Stimulated activated CD4-positive, alpha-beta T cell treated with anti-CD3 and anti-CD28 coated beads, Interleukin-15, amount 100 ng/mL, for 48 hours (primary cell): Measurements from ENCODE around the gene FAM234B.

Experiments
- DNase-seq, 2 donors: peaks; one replicate each; pipeline ENCODE4 v3.0.0-alpha.2; 2020; ENCODE audit warnings: low read depth in 2 of 2

Gene FAM234B

GRCh38 chr12:13093191-13093847 lies 49.1 kb downstream of the FAM234B start:
- no peak for DNase-seq

DNA sequence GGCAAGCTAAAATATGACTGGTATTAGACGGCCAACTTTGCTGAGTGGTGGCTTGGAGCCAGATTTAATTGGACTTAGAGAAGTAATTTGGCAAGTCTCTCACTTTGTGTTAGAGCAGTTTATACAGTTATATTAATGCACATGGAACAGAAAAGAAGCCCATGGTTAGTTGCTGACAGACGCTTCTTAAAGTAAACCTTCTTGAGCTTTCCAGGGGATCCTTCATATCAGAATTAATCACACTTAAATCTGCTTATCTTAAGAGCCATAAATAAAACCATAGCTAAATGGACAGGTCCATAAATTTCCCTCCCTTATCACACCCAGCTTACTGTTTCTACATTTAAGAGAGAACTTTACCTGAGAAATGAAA lies 49.7 kb downstream of the FAM234B start:
- no peak for DNase-seq

DNA sequence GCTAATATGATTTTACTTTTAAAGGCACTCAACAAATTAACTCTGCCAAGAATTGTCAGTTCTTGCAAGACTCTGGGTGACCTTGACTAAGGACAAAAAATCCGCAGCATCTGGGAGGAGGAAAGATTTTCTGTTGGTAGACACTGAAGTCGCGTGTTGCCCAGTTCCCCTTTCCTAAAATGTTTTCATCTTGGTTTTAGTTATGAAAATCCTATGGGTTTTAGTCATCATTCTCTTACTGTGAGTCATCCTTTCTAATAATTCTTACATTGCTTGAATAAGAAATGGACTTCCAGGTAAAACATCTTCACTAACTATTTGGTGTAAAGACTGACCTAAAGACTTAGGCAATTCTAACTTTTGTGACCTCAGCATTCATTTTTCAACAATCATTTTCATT lies 50.2 kb downstream of the FAM234B start:
- DNase-seq = no peak

DNA sequence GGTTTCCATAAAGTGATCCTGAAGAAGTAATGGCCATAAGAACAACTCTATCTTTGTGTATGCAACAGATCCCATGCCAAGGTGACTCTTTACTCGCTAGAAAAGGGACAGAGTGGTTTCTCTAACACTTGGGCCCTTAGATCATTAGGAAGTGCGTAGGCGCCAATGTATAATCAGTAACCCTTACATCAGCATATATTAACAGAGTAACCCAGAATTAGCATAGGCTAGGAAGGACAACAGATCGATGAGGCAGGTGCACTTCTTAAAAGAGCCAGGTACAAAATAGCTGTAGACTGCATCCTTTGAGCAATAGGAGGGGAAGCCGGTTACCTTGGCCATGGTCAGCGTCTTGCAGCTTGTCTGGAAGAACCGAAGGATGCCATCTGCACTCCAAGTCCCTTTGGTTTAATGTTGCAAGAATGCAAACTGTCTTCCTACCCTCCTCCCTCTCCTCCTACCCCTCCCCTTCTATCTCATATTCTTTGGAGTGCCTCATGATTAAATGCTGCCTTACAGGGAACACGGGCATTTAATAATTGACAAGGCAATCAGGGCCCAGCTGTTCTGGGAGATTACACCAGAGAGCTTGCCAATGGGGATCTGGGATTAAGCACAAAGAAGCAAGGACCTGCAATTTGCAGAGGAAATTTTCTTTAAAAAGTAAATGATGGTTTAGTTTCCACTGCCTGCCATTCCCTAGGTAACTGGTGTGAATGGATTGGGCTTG lies 51.2 kb downstream of the FAM234B start:
- no peak for DNase-seq

DNA sequence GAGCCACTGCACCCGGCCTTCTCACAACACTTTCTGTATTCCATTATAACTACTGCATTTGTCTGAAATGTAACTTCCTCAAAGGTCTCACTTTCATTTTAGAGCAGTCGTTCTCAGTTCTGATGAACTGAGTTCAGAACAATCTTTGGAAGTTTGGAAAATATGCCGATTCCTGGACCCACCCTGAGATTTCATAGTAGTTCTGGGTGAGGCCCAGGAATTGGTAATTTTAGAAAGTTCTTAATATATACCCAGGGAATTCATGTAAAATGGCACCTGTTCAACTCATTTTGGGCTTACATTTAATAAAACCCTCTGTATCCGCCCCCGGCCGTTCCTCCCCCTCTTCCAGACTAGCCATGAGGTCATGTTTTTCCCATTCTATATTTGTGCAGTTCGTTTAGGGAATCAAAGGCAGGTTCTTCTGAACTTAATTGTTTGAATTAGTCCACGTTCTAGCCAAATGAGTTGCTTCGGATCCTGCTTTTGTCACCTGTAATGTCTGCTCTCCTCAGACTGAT lies 53.4 kb downstream of the FAM234B start:
- no peak for DNase-seq

GRCh38 chr12:13099066-13099843 lies 55.1 kb downstream of the FAM234B start:
- no peak for DNase-seq

DNA sequence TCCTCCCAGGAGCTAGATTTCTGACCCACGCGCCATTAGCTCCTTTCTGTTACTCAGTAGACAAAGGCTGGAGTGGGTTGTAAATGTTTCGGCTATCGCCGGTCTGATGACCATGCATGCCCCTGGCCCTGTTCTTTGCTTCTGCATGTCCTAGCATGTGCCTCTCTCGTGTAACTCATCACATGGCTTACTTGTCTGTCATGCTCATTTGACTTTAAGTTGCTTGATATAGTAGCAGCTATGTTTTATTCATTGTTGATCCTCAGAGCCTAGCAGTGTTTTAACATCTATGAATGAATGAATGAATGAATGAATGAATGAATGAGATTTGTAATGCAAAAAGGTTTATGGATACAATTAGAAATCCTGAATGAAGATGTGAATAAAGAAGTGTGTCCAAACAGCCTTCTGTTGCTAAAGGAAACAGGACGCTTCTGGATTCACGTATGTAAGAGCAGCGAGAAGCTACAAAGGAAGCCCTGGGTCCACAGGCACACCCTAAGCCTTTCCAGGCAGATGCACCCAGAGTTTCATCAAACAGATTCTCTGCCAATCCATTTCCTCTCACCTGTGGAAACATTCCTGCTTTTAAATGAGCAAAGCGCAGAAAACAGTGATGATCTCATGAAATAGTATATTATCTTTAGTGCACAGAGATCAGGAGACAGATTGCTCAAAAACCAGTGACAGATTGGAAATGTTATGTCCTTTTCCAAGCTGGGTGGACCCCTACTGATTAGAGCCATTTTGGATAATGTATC lies 55.8 kb downstream of the FAM234B start:
- DNase-seq = no peak

DNA sequence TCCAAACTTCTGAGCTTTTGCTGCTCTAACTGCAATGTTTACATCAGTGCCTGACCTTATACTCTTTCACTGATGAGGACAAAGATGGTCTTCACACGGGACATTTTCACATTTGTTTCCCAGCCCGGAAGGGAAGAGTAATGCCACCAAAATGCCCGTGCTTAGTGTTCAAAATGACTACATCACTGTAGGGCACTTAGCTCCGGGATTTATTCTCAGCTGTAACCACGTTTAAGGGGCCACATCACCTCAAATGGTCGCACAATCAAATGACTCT lies 56.4 kb downstream of the FAM234B start:
- no peak for DNase-seq

- DNase-seq = peak; percentile 72 to 79
Measured at GRCh38 chr12:13100882-13101769, 56.9 kb downstream of the FAM234B start.

DNA sequence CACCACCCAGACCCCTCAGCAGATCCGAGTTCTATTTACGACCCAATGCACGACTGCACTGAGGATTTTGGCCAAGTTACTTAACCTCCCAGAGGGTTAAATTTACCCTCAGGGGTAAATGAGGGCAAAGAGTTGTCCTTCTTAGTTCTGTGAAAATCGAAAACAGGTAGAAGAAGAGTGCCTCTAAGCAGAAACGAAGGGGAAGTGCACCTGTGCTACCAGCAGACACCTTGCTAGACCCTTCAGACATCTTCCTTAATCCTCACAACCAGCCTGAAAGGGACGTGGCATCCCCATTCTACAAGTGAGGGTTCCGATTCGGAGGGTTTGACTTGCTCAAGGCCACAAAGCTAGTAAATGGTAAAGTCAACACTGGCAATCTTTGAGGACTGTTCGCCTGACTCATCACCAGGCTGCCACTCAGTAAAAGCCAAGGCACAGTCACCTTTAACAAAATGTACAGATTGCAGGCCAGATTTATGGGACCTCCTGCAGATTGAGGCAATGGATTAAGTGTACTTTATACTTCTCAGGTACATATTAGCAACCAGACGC lies 57.7 kb downstream of the FAM234B start:
- DNase-seq = peak in 1 of 2 donors; percentile 14

DNA sequence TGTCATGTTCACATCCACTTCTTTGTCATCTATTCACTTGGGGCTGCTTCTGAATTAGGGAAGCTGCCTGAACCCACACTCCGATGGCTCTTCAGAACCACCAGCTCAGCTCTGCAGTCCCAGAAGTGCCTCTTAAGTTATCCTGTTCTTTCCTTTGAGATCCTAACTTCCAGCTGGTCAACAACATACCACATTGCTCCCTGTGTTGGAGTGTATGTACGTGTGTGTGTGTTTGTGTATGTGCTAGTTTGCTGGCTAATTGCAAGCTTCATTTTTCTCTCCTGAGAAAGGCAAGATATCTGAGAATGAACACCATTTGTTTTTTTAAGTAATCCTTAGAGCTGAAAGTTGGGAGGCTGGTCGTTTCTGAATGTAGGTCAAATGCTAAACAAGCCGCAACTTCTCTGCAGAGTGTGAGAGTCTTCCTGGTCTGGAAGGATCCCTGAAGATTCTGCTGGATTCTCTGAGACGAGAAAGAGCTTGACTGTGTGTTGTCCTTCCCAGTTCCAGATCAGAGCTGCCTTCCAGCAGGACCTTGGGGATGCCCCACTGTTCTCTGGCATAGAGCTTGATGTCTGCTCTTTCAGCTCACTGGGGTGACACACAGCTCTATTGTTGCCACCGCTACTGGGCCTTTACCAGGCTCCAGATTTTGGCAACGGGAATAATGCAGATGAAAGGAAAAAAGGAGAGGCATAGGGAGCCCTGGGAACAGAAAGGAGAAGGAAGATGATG lies 58.4 kb downstream of the FAM234B start:
- DNase-seq = no peak

DNA sequence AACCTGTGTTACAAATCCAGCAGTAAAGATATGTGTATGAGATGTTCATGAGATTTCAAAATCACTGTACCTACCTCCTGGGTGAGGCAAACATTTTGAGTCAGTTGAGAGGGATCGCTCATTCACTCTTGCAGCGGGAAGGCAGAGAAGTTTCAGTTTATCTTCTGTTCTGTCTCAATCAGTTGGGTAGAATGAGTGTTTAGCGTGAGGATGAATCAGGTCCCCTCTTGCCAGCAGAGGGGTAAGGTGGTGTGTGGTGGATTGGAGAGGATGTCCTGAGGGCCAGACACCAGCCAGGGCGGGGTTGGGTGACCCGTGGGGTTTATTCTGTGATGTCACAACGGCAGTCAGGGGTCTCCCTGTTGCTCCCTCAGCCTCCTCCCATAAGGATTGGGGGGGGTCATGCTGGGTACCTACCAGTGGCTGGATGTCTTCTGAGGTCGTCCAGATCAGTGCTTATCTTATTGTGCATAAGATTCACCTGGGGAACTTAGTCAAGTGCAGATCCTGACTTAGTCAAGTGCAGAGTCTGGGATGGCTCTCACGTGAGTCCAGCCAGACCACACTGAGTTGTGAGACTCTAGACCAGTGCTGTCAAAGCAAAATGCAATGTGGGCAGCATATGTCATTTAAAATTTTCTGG lies 59.3 kb downstream of the FAM234B start, which contains the start of gene GSG1:
Gene GSG1, minus strand, starts transcription at position 277 of the 643 bp plus-strand sequence. Its CDS starts 155 bp downstream, at position 122.
- peak in 1 of 2 donors; percentile 37 for DNase-seq

DNA sequence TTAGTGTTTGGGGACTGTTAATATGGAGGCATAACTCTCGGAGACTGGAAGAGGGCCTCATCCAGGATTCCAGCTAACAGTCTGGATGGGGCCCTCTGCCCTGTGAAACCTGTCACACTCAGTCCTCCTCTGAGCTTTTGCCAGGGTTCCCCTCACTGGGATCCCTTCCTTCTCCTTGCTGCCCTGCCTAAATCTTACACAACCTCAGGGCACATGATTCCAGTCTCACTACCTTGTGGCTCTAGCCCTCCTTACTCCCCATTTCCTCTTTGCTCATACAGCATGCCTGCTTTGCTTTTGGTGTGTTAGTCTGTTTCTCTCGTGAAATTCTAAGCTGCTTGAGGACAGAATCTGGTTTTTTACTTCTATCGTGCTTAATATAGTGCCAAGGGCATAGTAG lies 60.2 kb downstream of the FAM234B start:
- no peak for DNase-seq

- no peak for DNase-seq
Measured at GRCh38 chr12:13105781-13106180, 61.6 kb downstream of the FAM234B start.

GRCh38 chr12:13106666-13107065 lies 62.5 kb downstream of the FAM234B start:
- DNase-seq = no peak

DNA sequence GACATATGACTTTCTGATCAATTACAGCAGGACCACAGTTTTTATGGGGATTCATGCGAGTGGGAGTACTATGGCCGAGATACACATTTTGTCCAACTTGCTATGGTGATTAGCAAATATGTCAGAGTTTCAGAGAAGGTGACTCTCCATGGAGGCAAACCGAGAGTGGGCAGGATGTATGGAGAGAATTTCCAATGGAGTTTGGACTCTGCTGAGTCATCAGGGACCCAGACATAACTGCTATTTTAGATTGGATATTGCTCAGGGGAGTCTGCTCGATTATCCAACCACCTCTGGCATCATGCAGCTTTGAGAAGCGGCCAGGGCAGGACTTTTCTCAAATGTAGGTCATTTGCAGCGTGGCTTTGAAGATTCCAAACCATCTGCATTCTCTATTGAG lies 68.8 kb downstream of the FAM234B start:
- no peak for DNase-seq

DNA sequence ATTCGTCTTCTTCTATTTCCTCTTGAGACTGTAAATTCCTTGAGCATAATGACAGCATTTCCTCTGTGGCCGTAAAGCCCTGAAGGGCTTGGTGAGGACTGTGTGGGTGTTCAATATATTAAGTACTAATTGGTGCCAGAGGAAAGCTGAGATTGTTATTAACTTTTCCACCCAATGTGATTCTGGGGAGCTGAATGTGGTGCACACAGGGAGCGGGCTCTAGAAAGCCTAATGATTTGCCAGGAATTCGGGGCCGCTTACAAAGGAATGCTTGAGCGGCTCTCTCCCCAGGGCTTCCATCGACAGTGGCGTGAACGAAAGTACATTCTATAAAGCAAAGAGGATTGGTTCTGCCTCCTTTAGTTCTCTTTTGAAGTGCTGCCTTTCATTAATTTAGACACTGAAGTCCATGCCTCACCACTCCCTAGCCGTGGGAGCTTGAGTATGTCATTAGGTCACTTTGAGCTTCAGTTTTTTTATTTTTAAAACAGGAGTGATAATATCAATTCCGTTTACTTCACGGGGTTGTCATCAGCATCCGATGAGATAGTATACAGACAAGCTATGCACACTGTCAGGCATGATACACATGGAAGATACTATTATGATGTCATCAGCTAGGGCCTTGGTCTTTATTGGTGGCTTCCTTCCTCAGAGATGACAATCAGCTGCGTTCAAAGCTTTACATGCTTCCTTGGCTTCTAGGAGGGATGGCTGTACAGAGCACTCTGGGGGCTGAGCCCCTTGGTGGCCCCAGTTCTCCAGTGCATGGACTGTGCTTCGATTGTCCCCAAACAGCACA lies 70.3 kb downstream of the FAM234B start:
- no peak for DNase-seq

- no peak for DNase-seq
Measured at GRCh38 chr12:13116259-13116658, 72.1 kb downstream of the FAM234B start.

GRCh38 chr12:13117029-13117428 lies 72.8 kb downstream of the FAM234B start:
- no peak for DNase-seq
